GM19240 (cell line): Measurements from ENCODE around the gene ADGRF1.

Source experiments
- DNase-seq: peaks from one replicate; pipeline ENCODE4 v3.0.0; 2011; ENCODE audit warnings: low spot score; ENCODE audit not compliant: insufficient read length

Gene ADGRF1

DNA sequence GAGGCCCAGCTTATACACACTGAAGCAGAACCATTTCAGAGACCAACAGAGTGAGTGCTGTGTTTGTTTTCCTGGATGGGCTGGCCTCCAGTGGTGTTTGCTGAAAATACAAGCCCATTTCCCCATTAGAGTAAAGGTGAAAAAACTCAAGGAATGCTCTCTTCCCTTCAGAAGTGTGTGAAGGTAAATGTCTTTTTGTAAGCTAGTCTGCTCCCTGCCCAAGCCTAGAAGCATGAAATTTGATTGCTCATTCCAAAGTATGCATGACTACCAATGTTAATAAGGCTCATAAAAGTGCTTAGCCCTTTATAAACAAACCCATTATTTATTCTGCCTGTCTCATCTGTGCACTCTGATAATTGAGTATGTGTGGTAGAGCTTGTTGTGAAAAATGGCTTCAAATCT is 59.1 kb downstream of the ADGRF1 start:
- no peak for DNase-seq

DNA sequence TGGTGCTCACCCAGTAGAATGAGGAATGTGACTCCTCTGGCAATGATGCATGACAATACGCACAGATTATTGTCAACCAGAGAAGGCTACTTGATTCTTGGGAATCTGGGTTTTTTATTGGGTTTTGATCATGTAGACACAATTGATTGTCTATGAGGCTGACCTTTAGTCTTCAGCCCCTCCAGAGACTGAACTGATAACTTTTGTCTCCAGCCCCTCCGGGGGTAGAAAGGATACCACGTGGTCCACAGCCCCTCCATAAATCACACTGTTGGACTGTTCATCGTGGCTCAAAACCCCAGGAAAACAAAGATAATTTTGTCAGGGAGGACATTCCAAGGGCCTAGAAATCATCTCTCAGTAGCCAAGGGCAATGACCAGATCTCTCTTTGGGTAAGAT is 62.9 kb downstream of the ADGRF1 start:
- no peak for DNase-seq

DNA sequence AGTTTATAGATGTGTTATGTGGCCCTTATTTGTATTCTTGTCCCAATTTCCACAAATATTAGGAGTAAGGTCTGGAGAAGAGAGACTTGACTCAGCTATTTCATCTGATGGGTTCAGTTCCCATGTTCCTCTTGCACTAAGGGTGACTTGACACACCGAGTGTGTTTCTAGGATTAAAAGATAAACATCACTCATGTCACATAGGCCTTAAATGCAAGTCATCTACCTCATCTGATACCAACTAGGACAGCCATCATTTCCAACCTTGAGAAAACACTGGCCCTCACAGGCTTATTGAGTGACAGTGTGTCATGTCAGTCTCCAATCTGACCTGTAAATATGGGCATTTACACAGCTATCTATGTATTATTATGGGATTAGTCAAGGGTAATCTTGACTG is 67.3 kb downstream of the ADGRF1 start:
- no peak for DNase-seq

DNA sequence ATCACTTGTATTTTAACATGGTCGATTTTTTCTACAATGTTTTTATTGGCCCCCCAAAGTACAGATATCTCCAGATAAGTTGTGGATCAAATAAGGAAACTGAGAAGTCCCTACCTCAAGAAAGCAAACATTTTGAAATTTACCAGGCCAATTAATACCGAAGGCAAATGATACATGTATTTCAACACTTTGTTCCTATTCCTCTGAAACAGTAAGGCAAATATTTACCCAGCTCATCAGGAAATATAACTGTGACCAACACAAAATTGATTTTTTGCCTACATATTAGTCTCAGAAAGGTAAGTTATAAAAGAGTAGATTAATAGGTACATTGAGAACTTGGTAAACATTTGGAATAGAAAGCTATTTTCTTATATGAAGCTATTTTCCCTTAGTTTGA is 69.1 kb downstream of the ADGRF1 start:
- no peak for DNase-seq

DNA sequence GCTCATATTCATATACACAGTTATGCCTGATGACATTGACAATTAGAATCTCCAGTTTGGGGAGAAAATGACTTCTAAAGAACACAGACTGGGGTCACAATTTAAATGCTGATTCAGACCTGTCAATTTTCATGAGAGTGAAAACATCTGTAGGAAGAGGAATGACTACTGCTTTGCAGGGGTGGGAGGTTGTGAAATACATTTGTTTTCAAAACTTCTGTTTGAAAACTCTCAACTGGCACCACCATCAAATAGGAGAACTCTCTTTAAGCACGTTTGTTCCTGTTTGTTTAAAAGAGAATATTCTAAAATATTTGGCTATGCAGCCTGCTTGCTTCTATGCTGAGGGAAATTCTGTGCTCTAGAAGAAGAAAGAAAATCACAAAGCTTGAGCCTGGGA is 69.6 kb downstream of the ADGRF1 start:
- no peak for DNase-seq

DNA sequence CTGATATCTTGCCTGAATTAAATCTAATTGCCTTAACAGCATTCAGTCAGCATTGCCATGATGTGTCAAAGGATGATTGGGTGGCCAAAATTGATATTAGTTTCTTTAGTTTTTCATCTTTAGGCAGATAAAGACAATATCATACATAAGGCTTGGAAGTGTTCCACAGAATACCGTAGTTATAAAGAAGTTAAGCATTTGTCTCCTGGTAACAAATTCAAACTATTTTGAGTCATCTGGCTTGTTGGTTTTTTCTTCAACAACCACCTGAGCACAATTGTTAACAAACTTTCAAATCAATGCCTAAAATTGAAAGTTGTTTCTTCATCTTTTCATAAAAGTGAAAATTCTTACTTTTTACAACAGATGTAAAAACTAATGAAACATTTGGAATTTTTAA is 72.9 kb downstream of the ADGRF1 start:
- DNase-seq = no peak

DNA sequence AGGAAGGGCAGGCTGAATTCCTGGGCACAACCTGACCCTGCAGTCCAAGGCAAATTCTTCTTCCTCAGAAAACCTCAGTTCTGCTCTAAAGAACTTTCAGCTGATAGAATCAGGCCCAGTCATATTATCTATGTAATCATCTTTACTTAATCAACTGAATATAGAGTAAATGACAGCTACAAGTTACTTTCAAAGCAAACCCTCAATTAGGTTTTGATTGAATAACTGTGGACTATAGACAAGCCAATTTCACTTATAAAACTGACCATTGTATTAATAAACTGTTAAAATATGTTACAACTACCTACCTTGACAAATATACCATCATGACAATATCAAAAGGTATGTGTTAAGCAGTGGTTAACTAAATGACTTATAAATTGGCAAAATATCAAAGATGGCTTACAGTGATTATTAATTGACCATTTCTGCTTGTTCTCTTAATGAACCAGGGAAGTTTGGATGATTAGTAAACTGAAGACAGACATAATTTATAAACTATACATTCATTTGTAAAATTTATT is 74.2 kb downstream of the ADGRF1 start:
- no peak for DNase-seq

DNA sequence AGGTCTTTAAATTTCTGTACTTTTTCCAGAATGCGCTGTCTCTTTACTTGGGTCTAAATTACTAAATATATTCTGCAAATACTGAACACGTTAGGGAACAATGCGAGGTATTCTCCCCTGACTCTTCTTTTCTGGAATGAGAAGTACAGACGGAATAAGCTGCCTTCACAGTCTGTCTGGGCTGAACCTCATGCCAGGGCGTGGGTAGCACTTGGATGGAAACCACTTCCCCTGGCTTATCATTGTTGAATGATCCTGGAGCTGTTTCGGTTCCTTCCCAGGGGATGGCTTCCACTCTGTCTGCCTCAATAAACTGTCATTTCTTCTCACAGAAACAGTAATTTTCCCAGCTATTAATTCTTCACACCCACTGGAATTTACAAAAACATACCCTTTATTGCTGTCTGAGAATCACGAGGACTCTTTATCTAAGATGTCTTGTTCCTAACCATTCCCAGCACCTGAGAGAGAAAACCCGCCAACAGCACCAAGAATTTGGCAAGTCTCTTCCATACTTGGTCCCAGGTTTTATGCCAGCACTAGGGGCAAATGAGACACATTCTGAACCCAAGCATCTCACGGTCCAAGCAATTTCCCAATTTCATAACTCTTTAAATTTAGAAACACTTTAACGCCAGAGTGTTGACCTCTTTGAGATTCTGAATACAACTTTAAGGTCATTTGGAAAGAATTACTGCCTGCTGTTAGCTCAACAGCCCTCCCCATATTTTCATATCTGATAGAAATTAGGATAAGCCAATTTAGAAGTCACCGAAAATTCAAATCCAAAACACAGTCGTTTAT is 77.2 kb downstream of the ADGRF1 start:
- no peak for DNase-seq

DNA sequence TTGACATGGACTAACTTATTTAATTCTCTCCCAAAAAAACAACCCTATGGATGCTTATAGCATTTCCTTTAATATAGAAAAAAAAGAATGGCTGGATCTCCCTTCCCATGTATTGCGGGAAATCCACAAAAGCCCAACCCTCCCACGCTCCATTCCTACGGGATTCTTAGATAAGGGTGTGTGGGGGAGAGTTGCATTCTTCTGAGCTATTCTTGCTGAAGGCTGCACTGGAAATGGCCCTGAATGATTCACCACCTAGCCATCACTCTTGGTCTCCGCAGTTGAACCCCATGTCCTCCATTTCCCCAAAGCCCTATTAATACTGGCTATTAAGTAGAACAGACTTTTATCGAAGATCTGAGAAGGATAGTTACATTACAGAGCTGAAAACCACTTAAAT is 78.5 kb downstream of the ADGRF1 start:
- DNase-seq = no peak

DNA sequence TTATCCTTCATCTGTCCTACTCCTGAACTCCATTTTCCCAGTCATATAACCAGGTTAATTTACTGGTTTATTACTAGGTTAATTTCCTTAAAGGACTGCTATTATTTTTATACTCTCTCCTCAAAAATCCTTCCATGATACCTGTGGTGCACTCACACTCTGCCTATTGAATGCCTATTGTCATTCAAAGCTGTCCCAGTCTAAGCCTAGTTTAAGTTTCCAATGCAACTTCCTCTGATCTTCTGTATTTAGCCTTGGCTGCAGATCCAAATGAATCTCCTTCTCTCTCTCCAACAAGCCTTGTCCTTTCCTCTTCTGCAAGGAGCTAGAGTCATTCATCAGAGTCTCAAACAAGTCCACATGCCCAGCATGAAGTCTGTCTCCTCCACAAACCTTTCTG is 79.1 kb downstream of the ADGRF1 start:
- no peak for DNase-seq

DNA sequence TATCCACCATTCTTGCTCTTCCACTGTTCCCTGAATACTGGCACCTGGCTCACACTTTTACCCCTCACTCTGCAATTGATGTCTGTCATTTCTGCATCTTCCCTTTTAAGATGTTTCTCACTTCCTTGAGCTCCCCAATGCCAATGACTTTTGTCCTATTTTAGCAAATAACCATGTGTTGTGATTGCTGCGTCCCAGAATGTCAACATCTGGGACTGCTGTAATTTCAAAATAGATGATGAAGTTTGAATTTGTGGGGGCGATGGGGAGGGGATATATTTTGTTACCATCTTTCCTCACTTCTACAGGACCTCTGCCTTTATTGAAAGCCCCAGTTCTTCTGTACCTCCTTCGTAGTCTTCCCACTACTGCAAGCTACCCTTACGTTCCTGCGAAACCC is 80.4 kb downstream of the ADGRF1 start:
- no peak for DNase-seq

DNA sequence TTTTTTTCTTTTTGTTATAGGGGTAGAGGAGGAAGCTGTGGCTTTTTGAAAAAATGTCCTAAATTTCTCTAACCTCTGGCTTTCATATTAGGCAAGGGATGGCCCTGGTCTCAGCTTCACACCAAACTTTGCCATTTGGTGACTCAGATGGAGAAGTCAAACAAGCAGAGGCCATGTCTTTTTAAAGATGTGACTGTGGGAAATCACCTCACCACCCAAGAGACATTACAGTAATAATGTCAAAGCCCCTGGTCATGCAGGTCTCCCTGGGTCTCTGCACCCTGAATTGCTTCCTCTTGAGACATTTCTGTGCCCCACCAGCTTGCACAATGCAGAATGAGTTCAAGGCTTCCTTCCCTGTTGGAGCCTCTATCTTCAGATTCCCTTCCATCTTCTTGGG is 80.9 kb downstream of the ADGRF1 start:
- DNase-seq = no peak

DNA sequence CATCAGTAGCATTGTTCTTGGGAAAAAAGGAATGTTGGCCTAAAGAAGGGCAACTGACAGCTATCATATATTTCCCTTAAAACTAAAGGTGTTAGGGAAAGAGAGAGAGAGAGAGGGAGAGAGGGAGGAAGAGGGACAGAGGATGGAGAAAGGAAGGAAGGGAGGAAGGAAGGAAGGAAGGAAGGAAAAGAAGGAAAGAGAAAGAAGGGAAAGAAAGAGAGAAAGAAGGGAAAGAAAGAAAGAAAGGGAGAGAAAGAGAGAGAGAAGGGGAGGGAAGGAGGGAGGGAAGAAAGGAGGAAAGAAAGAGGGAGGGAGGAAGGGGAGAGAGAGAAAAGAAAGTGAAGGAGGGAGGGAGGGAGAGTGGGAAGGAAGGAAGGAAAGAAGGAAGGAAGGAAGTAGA is 82.7 kb downstream of the ADGRF1 start:
- DNase-seq = no peak

DNA sequence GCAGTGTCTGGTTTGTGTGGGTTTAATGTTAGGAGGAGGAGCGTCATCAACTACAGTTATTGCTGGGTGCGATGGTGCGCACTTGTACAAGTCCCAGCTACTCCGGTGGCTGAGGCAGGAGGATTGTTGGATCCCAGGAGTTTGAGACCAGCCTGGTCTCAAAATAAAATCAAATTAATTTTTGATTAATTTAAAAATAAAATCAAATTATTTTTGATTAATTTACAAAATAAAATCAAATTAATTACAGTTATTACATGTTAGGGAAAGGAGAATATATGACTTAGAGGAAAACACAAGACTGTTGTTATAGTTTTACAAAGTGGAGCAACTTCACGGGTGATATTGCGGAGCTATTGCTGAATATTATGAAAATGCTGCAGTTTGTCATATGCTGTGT is 85.7 kb downstream of the ADGRF1 start:
- DNase-seq = no peak

DNA sequence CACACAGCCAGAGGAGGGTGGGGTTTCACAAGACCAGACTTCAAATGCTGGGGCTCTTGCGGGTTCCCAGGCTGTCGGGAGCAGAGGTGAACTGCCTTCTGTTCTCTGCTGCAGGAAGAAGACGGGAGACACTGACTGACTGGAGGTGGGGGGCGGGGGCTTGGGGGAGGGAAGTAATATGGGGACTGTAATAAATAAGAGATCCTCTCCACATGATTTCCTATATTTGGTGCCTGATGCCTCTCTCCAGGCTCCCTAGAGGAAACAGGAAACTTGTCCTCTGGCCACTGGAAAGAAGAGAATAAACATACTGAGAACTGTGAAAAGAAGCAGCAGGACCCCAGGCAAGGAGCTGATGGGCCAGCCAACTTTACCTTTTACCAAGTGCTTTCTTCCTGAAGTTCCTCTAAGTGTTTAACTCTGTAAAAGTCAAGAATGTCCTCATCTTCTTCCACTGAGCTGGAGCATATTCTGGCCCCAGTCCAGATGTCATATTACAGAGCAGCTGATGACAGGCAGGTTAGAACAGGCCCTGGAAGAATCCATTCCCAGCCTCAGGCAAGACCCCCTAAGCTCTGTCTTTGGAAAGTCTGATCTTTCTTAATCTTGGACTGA is 87.2 kb downstream of the ADGRF1 start:
- DNase-seq = no peak

DNA sequence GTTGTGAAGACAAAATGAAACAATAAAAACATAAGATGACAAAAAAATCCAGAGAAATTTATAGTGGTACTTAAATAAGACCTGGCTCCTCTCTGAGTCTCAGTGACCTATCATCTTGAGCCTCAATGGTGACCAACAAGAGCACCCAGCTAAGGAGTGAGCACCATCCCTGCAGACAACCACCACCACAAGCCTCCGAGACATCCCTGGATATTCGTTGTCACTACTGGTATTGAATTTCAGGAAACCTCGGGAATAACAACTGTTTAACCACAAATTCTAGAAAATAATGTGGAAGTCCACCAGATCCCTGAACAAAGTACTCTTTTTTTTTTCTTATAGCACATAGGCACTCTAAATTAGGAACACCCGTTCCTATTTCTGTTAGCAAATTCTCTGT is 88.2 kb downstream of the ADGRF1 start:
- no peak for DNase-seq

DNA sequence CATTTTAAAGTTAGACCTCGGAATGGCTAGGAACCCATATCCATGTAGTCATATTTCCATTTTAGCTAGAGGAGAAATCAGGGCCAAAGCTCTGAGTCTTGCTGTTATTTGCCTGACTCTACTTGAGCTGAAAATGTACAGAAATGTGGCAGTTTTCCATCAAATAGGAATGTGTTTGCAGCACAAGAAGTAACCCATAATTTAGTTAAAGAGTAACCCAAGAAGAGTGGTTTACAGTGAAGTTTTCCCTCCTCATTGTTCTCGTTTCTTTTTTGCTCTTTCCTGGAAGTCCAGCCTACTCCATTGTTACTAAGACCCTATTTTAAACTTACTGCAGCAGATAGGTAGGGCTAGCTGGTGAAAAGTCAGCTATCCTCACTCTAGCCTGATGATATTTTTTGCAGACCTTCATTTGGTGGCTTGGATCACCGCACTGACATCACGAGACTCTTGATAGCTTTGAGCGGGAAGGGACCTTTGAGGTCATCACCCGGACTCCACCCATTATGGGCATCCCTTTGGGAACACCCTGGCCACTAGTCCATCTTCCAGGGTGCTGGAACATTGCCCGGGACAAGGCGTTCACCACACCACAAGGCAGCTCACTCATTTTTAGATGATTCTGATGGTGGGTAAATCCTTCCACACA is 92.4 kb downstream of the ADGRF1 start:
- no peak for DNase-seq

DNA sequence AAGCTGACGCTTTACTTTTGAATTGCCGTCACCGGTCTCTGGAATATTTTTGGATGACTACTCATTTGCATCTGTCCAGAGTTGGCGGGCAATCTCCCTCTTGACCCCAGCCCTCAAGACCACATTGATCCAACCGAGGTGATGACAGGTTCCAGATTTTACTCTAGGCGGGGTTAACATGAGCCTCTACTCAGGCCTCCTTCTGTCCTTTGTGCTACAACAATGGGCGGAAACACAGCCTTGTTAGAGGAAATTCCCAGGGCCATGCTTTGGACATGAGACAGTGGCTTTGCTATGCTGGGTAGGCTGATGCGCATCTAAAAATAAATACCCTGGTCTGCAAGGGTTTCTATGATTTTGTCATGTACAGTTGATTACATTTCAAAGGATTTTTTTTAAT is 93.4 kb downstream of the ADGRF1 start:
- DNase-seq = no peak
